ENCODE measurements around the gene GATA2.

DNA sequence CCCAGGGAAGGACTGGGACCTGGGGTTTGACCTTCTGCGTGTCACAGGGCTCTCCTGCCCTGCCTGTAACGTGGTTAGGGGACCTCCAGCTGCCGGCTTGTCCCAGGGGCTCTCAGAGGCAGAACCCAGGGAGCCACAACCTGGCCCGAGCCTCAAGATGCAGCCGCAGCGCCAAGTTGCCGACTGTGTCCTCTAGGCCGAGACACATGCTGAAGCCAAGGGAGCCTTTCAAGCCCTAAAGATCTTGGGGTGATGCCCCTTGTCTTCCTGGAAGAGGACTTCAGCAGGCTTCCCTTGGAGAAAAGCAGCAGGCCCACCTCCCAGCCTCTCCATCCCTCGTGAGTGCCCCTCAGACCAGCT is 33.6 kb downstream of the GATA2 start:
- no peak for TF ChIP-seq POLR2A (IDR thresholded peaks at IDR 0.05)
- TF ChIP-seq CTCF (IDR thresholded peaks at IDR 0.05) = no peak

Measured in thyroid gland (tissue), 4 donors.